ENCODE measurements around the gene RIF1.

The RIF1 gene

GRCh38 chr2:151423760-151424159 is 14.1 kb downstream of the RIF1 start:
- DNase-seq, result peak; percentile 21 to 29

- DNase-seq, result peak in 1 of 2 donors; percentile 34
Measured at GRCh38 chr2:151437630-151438029, 27.9 kb downstream of the RIF1 start.

- DNase-seq, result no peak
Measured at GRCh38 chr2:151438506-151438905, 28.8 kb downstream of the RIF1 start.

- DNase-seq, result no peak
Measured at GRCh38 chr2:151439127-151439526, 29.4 kb downstream of the RIF1 start.

- no peak for DNase-seq
Measured at GRCh38 chr2:151459358-151459757, 49.7 kb downstream of the RIF1 start.

- DNase-seq, result no peak
Measured at GRCh38 chr2:151465771-151466170, 56.1 kb downstream of the RIF1 start.

GRCh38 chr2:151470556-151470955 is 60.9 kb downstream of the RIF1 start:
- no peak for DNase-seq

GRCh38 chr2:151472966-151473365 is 63.3 kb downstream of the RIF1 start:
- no peak for DNase-seq

- no peak for DNase-seq
Measured at GRCh38 chr2:151475071-151475470, 65.4 kb downstream of the RIF1 start.

GRCh38 chr2:151476287-151476686 is 66.6 kb downstream of the RIF1 start:
- DNase-seq, result no peak

GRCh38 chr2:151478011-151478410 is 68.3 kb downstream of the RIF1 start:
- DNase-seq, result no peak

GRCh38 chr2:151481744-151482143 is 72.0 kb downstream of the RIF1 start:
- no peak for DNase-seq

GRCh38 chr2:151482171-151482725 is 72.5 kb downstream of the RIF1 start:
- DNase-seq, result no peak

- DNase-seq, result no peak
Measured at GRCh38 chr2:151483546-151483945, 73.8 kb downstream of the RIF1 start.

GRCh38 chr2:151484100-151484499 is 74.4 kb downstream of the RIF1 start:
- DNase-seq, result no peak

GRCh38 chr2:151486053-151486452 is 76.4 kb downstream of the RIF1 start:
- DNase-seq, result no peak

- DNase-seq, result no peak
Measured at GRCh38 chr2:151490276-151490675, 80.6 kb downstream of the RIF1 start.

- DNase-seq, result no peak
Measured at GRCh38 chr2:151491496-151491895, 81.8 kb downstream of the RIF1 start.

GRCh38 chr2:151498178-151498577 is 88.5 kb downstream of the RIF1 start:
- DNase-seq, result no peak

- DNase-seq, result no peak
Measured at GRCh38 chr2:151506170-151506569, 96.5 kb downstream of the RIF1 start.

- DNase-seq, result no peak
Measured at GRCh38 chr2:151508519-151508918, 98.8 kb downstream of the RIF1 start.

GRCh38 chr2:151518802-151519201 is 109.1 kb downstream of the RIF1 start:
- DNase-seq, result no peak

- DNase-seq, result no peak
Measured at GRCh38 chr2:151520976-151521375, 111.3 kb downstream of the RIF1 start.

- DNase-seq, result no peak
Measured at GRCh38 chr2:151522556-151522955, 112.9 kb downstream of the RIF1 start.

- DNase-seq, result no peak
Measured at GRCh38 chr2:151523850-151524249, 114.1 kb downstream of the RIF1 start.
